DMS153 treated with DMSO at 0.1 percent for 48 hours (cell line): ENCODE results near the gene GFI1.

Experiments used
- DNase-seq: peaks from one replicate; lab custom pipeline; 2025; ENCODE audit not compliant: unreplicated experiment; lab: John Stamatoyannopoulos, UW

Gene GFI1

GRCh38 chr1:92488832-92489231, 2.1 kb upstream of the GFI1 start:
- DNase-seq = no peak

- no peak for DNase-seq
These were observed 1.7 kb upstream of the GFI1 start for GRCh38 chr1:92488416-92488815.

- DNase-seq = no peak
These were observed 417 bp upstream of the GFI1 start for GRCh38 chr1:92487078-92487605.

- DNase-seq = peak; percentile 6
These were observed 1.1 kb downstream of the GFI1 start for GRCh38 chr1:92485381-92486250.

GRCh38 chr1:92484472-92485380, 2.0 kb downstream of the GFI1 start:
- peak; percentile 35 for DNase-seq

- peak; percentile 31 for DNase-seq
These were observed 2.9 kb downstream of the GFI1 start for GRCh38 chr1:92483610-92484471.

- no peak for DNase-seq
These were observed 3.8 kb downstream of the GFI1 start for GRCh38 chr1:92482665-92483609.

GRCh38 chr1:92481971-92482664, 4.6 kb downstream of the GFI1 start:
- no peak for DNase-seq

- DNase-seq = no peak
These were observed 5.2 kb downstream of the GFI1 start for GRCh38 chr1:92481599-92481925.

- no peak for DNase-seq
These were observed 5.7 kb downstream of the GFI1 start for GRCh38 chr1:92480813-92481598.

- DNase-seq = no peak
These were observed 6.4 kb downstream of the GFI1 start for GRCh38 chr1:92480200-92480812.

GRCh38 chr1:92479587-92479986, 7.1 kb downstream of the GFI1 start:
- no peak for DNase-seq

GRCh38 chr1:92478393-92478792, 8.3 kb downstream of the GFI1 start:
- DNase-seq = no peak

GRCh38 chr1:92476071-92476631, 10.6 kb downstream of the GFI1 start:
- DNase-seq = no peak

- DNase-seq = no peak
These were observed 11.7 kb downstream of the GFI1 start for GRCh38 chr1:92475029-92475428.

GRCh38 chr1:92473781-92474495, 12.8 kb downstream of the GFI1 start:
- DNase-seq = no peak

- DNase-seq = no peak
These were observed 16.5 kb downstream of the GFI1 start for GRCh38 chr1:92470216-92470615.
